Measurements from ENCODE around the gene ADAMTSL2.
"Not testable (repeated sequence)": the region's sequence is repeated elsewhere in the genome, so short reads cannot be mapped to it uniquely, and the experiment has no call there.

ADAMTSL2 gene

DNA sequence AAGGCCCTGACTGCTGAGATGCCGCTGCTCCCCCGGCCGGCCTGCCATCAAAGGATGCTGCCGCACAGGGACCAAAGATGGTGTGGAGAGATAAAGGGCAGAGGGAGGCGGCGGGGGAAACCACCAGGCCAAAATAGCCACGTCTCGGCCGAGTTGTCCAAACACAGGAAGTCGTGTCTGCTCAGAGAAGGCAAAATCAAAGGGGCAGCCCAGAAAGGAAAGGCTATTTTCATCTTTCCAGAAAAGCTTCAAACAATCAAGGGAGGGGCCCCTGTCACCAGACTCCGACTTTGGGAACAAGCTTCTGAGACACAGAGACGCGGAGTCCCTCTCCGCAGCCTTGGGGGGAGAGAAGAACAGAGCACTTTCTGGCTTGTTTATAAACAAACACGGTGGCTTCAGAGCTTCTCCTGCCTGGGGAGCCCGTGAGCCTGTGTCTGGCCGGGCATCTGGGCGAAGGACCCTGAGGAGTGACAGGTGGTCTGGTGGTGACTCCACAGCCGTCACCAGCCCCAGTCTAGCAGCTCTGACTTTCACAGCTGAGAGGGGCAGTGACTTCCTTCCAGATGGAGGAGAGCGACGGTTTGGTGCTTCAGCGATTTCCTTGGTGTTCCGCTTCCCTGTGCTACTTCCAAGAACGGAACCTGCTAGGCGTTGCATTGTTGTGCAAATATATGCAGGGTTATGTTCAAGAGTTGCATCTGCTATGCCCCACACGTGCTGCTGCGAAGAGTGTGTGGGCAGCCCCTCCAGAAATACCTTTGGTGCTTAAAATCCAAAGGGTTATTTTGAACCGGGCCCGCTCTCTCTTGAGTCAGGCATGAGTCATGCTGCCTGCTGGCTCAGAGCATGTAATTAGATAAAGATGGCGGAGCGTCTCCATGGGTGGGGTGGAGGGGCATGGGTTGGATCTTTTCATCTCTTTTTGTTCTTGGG lies 24.0 kb downstream of the ADAMTSL2 start:
- no peak for DNase-seq (ENCODE audit: low read depth)

DNA sequence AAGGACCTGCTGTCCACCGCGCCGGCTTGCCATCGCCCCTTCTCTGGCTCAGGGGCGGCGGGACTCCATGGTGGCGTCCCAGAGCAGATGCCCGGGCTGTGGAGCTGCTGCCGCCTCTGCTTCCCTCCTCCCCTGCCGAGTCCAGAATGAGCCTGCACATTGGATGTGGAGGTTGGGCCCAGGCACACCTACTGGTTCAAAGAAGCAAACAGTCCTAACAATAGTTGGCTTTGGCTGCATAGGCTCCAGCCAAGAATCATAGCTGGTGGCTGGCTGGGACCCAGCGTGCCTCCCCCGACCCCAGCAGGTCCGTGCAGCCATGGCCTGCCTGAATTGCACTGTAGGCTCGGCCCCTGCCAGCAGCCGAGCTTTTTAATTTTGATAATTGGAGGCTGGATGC lies 25.8 kb downstream of the ADAMTSL2 start:
- no peak for DNase-seq (ENCODE audit: low read depth)

DNA sequence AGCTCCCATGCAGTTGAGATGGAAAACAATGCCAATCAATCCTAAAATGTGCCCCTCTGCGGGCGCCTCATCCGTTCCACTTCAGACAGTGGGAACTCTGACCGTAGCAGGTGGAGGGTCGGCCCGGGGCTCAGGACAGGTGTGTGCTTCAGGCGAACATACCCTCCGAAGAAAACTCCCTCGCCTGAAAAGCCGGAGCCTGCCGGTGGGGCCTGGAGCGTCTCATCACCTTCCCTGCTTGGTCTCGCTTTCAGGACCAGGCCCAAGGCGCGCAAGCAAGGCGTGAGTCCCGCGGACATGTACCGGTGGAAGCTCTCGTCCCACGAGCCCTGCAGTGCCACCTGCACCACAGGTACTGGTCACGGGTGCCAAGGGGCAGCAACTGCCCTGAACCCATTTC lies 26.4 kb downstream of the ADAMTSL2 start:
- no peak for DNase-seq (ENCODE audit: low read depth)

GRCh38 chr9:133561976-133562554 lies 27.6 kb downstream of the ADAMTSL2 start:
- DNase-seq (ENCODE audit: low read depth): no peak

- no peak for DNase-seq (ENCODE audit: low read depth)
Observed at GRCh38 chr9:133562611-133563290, 28.2 kb downstream of the ADAMTSL2 start.

GRCh38 chr9:133563291-133563796 lies 28.8 kb downstream of the ADAMTSL2 start:
- DNase-seq (ENCODE audit: low read depth): no peak

- not testable (repeated sequence) for DNase-seq (ENCODE audit: low read depth)
Observed at GRCh38 chr9:133563814-133564213, 29.3 kb downstream of the ADAMTSL2 start.

DNA sequence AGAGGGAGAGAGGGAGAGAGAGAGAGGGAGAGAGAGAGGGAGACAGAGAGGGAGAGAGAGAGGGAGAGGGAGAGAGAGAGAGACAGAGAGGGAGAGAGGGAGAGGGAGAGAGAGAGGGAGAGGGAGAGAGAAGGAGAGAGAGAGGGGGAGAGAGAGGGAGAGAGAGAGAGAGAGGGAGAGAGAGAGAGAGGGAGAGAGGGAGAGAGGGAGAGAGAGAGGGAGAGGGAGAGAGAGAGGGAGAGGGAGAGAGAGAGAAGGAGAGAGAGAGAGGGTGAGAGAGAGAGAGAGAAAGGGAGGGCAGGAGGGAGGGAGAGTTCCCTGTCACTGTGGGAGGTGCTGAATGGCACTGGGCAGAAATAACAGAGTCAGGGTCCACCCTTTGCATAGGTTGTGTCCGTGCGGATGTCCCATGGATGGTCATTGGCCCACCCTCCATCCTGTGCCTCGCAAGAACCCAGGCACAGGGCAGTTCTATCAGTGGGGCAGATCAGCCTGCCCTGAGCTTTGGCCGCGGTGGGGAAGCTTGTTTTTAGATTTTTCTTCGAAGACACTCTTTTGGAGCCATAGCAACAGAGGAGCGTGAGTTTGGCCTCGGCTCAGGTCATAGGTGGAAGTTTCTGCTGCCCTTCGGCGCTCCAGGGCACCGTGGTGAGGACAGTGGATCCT lies 30.1 kb downstream of the ADAMTSL2 start:
- no peak for DNase-seq (ENCODE audit: low read depth)

DNA sequence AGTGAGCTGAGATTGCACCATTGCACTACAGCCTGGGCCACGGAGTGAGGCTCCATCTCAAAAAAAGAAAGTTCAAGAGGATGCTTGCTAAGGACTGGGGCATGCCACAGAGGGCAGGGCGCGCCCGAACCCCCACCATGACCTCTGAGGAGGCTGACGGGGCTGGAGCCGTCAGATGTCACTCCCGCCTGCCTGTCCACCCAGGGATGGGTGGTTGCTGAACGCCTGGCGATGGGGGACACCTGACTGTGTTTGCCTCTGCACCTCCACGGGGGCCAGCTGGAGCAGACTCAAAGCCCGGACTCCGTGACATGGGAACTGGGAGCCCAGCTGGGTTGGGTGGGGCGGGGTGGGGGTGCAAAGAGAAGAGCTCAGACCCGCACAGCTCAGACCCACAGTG lies 31.9 kb downstream of the ADAMTSL2 start:
- DNase-seq (ENCODE audit: low read depth): no peak

GRCh38 chr9:133566817-133567216 lies 32.3 kb downstream of the ADAMTSL2 start:
- DNase-seq (ENCODE audit: low read depth): no peak

- DNase-seq (ENCODE audit: low read depth): no peak
Observed at GRCh38 chr9:133568186-133568585, 33.7 kb downstream of the ADAMTSL2 start.

GRCh38 chr9:133569121-133569785 lies 34.7 kb downstream of the ADAMTSL2 start:
- DNase-seq (ENCODE audit: low read depth): no peak

GRCh38 chr9:133569891-133570690 lies 35.6 kb downstream of the ADAMTSL2 start:
- no peak for DNase-seq (ENCODE audit: low read depth)

DNA sequence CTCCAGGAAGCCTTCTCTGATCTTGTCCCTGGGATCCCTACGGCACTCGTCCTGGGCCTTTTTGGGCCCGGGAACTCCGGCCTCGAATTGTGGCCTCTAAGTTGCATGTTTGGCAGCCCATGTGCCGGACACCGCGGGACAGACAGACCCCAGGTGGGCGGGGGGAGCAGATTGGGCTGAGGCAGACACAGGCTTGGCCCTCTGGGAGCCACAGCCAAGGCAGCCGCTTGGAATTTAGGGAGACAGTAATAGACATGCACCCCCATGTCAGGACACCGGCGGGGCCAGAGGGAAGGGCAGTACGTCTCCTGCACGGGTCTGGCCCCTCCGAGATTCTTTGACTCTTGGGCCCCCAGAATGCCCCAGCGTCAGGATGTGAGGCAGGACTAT lies 36.2 kb downstream of the ADAMTSL2 start:
- no peak for DNase-seq (ENCODE audit: low read depth)

- no peak for DNase-seq (ENCODE audit: low read depth)
Observed at GRCh38 chr9:133571391-133571890, 36.9 kb downstream of the ADAMTSL2 start.

DNA sequence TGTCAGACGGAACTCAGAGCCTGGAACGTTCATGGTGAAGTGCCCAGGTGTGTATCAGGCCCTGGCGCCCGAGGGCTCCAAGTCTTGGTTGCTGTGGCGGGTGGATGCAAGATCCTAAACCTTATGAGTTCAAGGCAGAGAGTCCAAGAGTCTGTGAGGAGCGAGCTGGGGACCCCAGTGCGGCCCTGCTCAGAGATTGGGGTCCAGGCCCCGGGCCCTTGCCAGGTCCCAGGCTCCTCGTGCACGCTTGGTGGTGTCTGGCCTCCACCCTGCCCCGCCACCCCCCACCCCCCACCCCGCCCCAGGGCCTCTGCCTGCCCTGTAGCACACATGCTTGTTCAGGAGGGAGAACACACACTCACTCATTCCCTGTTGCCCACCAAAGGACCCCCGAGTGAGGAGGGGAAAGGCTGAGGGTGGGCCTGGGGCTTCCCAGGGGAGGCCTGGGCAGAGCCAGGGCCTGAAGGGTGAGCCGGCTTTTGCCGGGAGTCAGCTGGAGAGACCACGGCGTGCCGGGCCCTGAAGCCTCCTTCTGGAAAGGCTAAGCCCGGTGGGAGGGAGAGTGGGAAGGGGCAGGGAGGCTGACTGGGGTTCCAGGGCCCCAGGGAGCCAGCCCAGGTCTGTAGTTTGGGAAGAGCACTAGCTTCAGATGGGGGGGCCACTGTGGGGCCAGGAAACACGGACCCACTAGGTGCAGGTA lies 37.5 kb downstream of the ADAMTSL2 start:
- DNase-seq (ENCODE audit: low read depth): no peak

DNA sequence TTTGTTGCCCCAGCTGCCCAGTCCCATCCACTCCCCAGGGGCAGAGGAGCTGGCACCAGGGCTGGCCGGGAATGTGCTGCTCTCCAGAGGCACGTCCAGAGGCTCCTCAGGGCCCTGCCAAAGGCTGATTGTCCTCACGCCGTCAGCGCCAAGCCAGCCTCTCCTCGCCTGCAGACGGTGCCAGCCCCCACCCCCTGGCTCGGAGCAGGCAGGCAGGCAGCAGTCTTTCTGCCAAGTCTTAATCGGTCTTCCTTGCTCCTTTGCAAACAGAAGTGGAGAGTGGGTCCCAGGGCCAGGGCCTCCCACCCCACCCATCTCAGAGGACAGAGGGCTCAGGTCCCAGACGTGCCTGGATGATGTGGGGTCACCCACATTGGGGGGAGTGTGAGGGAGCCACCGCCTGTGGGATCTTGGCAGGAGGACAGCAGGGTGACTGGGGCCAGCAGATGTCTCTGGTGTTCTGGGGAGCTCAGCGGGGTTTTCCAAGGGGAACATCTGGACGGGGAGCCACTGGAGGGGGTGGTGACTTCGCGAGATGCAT lies 38.4 kb downstream of the ADAMTSL2 start:
- no peak for DNase-seq (ENCODE audit: low read depth)

DNA sequence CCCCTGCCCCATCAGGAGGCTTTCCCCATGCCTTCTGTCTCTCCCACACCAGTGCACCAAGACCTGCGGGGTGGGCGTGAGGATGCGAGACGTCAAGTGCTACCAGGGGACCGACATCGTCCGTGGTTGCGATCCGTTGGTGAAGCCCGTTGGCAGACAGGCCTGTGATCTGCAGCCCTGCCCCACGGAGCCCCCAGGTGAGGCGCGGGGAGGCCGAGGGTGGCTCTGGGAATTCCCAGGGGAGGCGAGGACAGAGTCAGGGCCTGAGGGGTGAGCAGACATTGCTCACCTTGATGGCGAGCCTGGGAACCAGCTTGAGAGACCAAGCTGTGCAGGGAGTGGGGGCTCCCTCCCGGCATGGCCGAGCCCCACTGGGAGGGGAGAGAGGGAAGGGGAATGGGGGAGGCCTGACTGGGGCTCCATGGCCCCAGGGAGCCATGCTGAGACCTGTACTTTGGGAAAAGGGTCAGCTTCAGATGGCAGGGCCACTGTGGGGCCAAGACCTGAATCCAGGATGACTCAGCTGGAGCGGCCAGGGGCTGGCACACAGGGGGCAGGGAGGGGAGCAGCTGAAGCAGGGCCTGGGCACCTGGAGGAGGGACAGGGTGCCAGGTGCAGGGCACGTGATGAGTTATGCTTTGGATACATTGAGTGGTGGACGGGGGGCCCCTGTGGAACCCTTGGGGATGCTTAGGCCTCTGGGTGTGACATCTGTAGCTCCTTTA lies 39.4 kb downstream of the ADAMTSL2 start:
- no peak for DNase-seq (ENCODE audit: low read depth)

- DNase-seq (ENCODE audit: low read depth): no peak
Observed at GRCh38 chr9:133574771-133575170, 40.3 kb downstream of the ADAMTSL2 start.

Measured in stimulated activated CD8-positive, alpha-beta memory T cell treated with anti-CD3 and anti-CD28 coated beads, Interleukin-7, amount 100 ng/mL, for 24 hours (primary cell).